HG03575 (cell line): ENCODE measurements around the gene WDFY3.

ENCODE experiments used
- ATAC-seq: cut with Tn5 transposase; IDR thresholded peaks from one replicate; pipeline ENCODE4 v1.9.1; 2021; ENCODE audit not compliant: unreplicated experiment, insufficient number of reproducible peaks, low FRiP score; ENCODE audit errors: extremely low read depth

Gene WDFY3

DNA sequence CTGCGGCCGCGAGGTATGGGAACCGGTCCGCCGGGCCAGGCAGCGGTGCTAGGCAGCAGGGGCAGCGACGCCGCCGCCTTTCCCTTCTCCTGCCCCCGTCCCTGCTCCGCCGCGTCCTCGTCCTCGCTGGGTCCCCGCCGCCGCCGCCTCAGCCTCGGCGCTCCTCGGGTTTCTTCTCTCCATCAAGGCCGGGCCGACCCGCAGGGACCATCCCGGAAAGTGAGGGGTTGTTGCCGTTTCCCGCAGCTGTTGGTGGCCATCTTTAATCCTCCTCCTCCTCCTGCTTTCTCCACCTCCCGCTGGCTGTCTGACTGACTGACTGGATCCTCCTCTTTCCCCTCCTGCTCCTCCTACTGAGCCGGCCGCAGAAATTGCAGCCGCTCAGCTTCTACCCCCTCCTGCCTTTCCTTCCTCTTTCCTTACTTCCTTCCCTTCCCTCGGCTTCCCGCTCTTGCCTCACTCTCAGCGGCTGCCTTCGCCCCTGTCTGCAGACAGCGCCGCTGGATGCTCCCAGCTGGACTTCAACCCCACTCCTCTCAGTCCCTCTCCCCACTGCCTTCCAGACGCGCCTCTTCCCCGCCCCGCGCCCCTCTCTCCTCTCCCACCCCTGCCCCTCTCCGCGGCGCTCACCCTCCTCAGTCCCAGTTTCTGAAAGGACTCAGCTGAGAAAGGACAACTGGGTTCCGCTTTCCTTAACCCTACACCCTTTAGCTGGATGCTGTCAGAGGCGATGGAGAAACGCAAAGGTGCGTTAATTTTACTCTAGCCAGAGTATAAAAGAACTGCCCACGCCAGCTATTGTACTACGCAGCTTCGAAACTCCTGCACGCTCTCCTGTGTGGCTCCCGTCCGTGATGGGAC, at the start of gene WDFY3:
Gene WDFY3, minus strand, starts transcription at position 309 of the 861 bp plus-strand sequence. CDS start 106,099 bp downstream, outside the sequence.
- no peak for ATAC-seq

DNA sequence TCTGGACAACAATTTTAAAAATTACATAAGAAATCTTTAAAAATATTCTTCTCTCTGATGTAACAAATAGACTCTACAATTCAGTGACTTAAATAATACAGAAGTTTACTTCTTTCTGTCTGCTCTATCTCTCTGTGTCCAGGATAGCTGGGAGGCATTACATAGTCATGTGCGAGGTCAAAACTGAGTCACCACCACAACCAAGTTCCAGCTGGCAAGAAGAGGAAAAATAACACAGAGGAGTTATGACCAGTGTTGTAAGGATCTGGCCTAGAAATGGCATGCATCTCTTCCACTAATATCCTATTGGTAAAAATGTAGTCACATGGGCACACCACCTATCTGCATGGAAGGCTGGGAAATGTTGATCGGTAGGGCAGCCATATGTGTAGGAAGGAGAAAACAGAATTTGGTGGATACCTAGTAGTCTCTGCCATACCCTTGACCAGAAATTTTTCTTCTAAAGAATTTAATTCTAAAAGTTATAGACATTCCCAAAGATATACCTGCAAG, 39.4 kb upstream of the WDFY3 start:
- ATAC-seq = no peak

- ATAC-seq = no peak
These were observed 33.9 kb upstream of the WDFY3 start for GRCh38 chr4:85000343-85000742.

- ATAC-seq = no peak
These were observed 28.9 kb upstream of the WDFY3 start for GRCh38 chr4:84995386-84995785.

- no peak for ATAC-seq
These were observed 27.8 kb upstream of the WDFY3 start for GRCh38 chr4:84994280-84994679.

DNA sequence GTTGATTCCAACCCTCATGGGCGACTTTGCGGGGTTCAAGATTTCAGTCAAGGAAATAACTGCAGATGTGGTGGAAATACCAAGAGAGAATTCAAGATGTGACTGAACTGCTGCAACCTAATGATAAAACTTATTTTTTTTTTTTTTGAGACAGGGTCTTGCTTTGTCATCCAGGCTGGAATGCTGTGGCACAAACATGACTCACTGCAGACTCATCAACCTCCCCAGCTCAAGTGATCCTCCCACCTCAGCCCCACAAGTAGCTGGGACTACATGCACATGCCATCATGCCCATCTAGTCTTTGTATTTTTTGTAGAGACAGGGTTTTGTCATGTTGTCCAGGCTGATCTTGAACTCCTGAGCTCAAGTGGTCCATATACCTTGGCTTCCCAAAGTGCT, 19.5 kb upstream of the WDFY3 start:
- no peak for ATAC-seq

DNA sequence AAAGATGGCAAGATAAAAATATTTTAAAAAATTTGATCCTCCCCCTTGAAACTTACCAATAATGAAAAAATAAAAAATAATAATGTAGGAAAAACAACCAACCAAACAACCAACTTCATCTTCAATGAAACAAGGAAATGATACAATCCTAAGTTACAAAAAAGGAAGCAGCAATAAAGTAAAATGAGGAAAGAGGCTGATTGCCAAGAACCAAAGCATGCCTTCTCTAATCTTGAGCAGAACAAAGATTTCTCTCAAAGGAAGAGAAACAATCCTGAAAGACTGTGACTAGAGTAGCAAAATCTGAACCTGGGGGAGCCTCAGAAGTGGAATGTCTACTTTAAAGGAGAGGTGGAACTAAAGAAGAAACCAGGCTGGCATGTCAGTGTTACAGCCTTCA, 10.9 kb upstream of the WDFY3 start:
- ATAC-seq = no peak

GRCh38 chr4:84973856-84974255, 7.4 kb upstream of the WDFY3 start:
- ATAC-seq = no peak

- ATAC-seq = no peak
These were observed 4.9 kb upstream of the WDFY3 start for GRCh38 chr4:84971319-84971932.

GRCh38 chr4:84968925-84969324, 2.4 kb upstream of the WDFY3 start:
- ATAC-seq = no peak

DNA sequence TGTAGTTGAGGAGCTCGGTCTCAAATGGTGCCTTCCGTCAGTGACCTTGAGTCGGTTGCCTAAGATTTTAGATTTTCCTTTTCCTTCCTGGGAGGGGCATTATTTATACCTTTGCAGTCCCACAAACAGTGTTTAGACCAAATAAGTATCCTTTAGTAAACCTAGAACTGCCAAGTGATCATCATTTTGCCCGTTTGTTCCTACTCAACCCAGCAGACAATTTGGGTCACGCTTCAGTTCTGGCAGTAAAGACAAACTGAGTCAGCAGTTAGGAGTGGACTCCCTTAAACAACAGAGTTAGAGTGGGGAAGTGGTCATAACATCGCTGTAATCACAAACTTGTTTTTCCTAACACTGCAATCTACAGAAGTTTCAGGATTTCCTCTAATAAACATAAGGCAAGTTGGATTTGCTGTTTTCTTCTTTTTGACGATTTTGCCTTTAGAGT, 777 bp upstream of the WDFY3 start:
- no peak for ATAC-seq

DNA sequence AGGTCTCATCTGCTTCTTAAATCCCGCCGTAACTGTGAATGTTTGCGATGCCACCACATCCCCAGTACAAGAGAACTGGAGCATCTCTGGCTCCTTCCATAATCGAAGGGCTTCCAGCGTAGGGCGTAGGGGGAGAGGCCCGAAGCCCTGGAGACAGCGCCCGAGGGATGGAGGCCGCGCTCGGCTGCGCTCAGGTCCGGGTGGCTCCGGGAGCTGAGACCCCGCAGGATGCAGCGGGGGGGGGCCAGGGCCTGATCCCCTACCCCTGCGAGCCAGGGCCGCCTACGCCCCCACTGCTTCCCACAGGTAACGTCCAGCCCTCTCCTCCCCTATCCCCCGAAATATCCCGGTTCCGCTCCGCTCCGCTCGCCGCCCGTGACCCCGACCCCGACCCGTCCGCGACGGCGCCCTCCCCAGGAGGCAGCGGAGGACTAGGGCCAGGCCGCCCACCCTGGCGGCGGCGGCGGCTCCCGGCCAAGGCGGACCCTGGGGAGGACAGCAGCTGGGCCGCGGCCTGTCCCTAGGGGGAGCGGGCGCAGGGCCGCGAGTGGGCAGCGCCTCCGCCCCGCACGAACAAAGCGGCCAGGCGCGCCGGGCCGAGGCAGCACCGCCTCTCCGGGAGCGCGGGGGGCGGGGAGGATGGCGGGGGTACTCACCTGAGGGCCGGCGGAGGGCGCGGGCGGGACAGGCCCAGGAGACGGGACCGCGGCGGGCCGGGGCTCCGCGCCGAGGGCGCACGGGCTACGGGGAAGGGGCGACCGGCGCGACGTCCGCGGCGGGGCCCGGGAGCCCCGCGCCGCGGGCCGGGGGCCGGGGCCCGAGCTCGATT, 723 bp downstream of the WDFY3 start:
- ATAC-seq = no peak

DNA sequence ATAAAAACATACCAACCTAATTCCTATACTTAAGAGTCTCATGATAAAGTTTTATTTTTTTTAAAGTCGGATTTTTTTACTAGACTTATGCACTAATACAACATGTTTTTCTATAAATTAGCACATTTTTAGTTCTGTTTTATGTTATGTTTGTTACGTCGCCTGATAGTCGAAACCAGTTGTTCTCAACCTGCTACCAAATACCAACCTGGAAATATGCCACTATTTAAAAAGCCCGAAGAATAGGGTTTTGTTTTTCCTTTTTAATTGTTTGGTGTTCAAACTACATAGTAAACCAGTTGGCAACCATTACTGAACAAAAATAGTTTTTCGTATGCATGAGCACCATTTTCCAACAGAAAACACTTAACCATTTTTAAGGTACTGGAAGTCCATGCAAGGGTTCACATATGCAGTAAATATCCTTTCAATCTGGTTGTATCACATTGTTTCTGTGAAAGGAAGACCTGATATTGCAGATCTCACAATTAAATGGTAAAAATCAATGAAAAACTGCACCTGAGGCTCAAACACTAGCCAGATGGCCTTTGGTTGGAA, 1.4 kb downstream of the WDFY3 start:
- ATAC-seq = no peak

DNA sequence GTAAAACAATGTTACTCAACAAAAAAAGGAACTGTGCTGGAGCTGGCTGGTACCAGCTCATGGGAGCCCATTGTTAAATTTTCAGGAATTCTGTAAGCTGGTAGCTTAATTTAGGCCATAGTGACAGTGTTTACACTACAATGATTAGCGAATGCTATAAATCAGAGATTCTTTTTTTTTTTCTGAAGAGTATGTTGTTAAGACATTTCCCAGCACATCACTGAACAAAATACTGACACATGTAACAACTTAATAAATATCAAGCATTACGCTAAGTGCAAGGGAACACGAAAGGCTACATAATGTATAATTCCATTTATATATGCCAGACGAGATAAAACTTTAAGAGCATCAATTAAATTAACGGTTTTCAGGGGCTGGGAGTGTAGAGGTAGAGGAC, 4.4 kb downstream of the WDFY3 start:
- no peak for ATAC-seq

GRCh38 chr4:84958434-84958833, 8.1 kb downstream of the WDFY3 start:
- no peak for ATAC-seq

- no peak for ATAC-seq
These were observed 8.7 kb downstream of the WDFY3 start for GRCh38 chr4:84957514-84958420.

GRCh38 chr4:84956014-84956413, 10.5 kb downstream of the WDFY3 start:
- ATAC-seq = no peak

GRCh38 chr4:84954982-84955567, 11.4 kb downstream of the WDFY3 start:
- no peak for ATAC-seq
